Colonic mucosa (tissue), 4 donors: Measurements from ENCODE around the gene BMP7. TPM values are rescaled to one million over a fixed set of nuclear protein-coding genes. Genes with fewer than 3 reads are reported as not detected.
"Not testable (repeated sequence)": the region's sequence is repeated elsewhere in the genome, so short reads cannot be mapped to it uniquely, and the experiment has no call there.

Source experiments
- DNase-seq: peaks from one replicate; pipeline ENCODE4 v3.0.0-alpha.2; 2020
- H3K27ac ChIP-seq: fragments of 200-600 bp; one replicate; pipeline ENCODE4 v1.8.0; 2021
- H3K27me3 ChIP-seq: fragments of 200-600 bp; one replicate; pipeline ENCODE4 v1.8.0; 2021
- H3K36me3 ChIP-seq: fragments of 200-600 bp; one replicate; pipeline ENCODE4 v1.8.0; 2021
- H3K4me1 ChIP-seq: fragments of 200-600 bp; one replicate; pipeline ENCODE4 v1.8.0; 2021; ENCODE audit warnings: mild to moderate bottlenecking
- H3K4me3 ChIP-seq: fragments of 200-600 bp; one replicate; pipeline ENCODE4 v1.8.0; 2021
- H3K9ac ChIP-seq, 2 donors: one replicate each; pipeline ENCODE4 v1.7.0; 2013; ENCODE audit warnings: control low read depth in 2 of 2, low read depth in 2 of 2, low read length in 2 of 2
- H3K9me3 ChIP-seq: fragments of 200-600 bp; one replicate; pipeline ENCODE4 v1.8.0; 2021
- intact Hi-C: fragments of 100-400 bp; cut with DNase I; formaldehyde crosslinking; loops from one replicate; pipeline ENCODE4 v1.14.1; 2022
- total RNA-seq, 2 donors: library from RNA; stranded (reverse); fragmentation: NEBNext Ultra II Directional in 1 of 2; extraction: Animal tissue kit (Norgen Biotek cat#: 25700) in 1 of 2; gene quantifications; one replicate each; pipeline ENCODE4 v1.2.1, GENCODE V29; 2021
- TF ChIP-seq, protein P1 (sequence below): fragments of 200-600 bp; IDR thresholded peaks from one replicate; pipeline ENCODE4 v1.8.0; 2022; ENCODE audit warnings: antibody characterized with exemption, mild to moderate bottlenecking
- donor health status: healthy.
- donor health status: DM: no; HTN: no; CAD: no.
- donor health status: DM: no; HTN: no; CAD: no.

The BMP7 gene
- total RNA-seq, 2 donors from 2014 or later, result 1.3 to 3.2 TPM

GRCh38 chr20:57195469-57196100, 70.9 kb downstream of the BMP7 start:
- Histone ChIP-seq H3K9me3 (no peaks in the 10 kb centered on the region), H3K27ac (no peak overlapping the region), H3K9ac (no peak overlapping the region), H3K36me3 (no peaks in the 10 kb centered on the region), H3K4me3 (no peak overlapping the region), H3K4me1 (no peaks in the 10 kb centered on the region), H3K27me3 (no peaks in the 10 kb centered on the region)
- intact Hi-C loops, result no loop called here
- TF ChIP-seq, protein P1, sequence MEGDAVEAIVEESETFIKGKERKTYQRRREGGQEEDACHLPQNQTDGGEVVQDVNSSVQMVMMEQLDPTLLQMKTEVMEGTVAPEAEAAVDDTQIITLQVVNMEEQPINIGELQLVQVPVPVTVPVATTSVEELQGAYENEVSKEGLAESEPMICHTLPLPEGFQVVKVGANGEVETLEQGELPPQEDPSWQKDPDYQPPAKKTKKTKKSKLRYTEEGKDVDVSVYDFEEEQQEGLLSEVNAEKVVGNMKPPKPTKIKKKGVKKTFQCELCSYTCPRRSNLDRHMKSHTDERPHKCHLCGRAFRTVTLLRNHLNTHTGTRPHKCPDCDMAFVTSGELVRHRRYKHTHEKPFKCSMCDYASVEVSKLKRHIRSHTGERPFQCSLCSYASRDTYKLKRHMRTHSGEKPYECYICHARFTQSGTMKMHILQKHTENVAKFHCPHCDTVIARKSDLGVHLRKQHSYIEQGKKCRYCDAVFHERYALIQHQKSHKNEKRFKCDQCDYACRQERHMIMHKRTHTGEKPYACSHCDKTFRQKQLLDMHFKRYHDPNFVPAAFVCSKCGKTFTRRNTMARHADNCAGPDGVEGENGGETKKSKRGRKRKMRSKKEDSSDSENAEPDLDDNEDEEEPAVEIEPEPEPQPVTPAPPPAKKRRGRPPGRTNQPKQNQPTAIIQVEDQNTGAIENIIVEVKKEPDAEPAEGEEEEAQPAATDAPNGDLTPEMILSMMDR, result no peak
- no peak for DNase-seq

- Histone ChIP-seq H3K4me1 (no peaks in the 10 kb centered on the region), H3K9ac (no peak overlapping the region), H3K4me3 (no peak overlapping the region), H3K36me3 (no peaks in the 10 kb centered on the region), H3K9me3 (no peaks in the 10 kb centered on the region), H3K27me3 (no peaks in the 10 kb centered on the region), H3K27ac (no peak overlapping the region)
- DNase-seq, result no peak
- TF ChIP-seq, protein P1, result no peak
- intact Hi-C loops, result no loop called here
Measured at GRCh38 chr20:57195023-57195422, 71.4 kb downstream of the BMP7 start.

- Histone ChIP-seq H3K9me3 (no peaks in the 10 kb centered on the region), H3K27me3 (no peaks in the 10 kb centered on the region), H3K4me3 (no peak overlapping the region), H3K4me1 (no peaks in the 10 kb centered on the region), H3K36me3 (no peaks in the 10 kb centered on the region), H3K9ac (no peak overlapping the region), H3K27ac (no peak overlapping the region)
- no peak for DNase-seq
- TF ChIP-seq, protein P1, result no peak
- intact Hi-C loops, result no loop called here
Measured at GRCh38 chr20:57194154-57194553, 72.3 kb downstream of the BMP7 start.

- Histone ChIP-seq H3K27ac (no peak overlapping the region), H3K9me3 (no peaks in the 10 kb centered on the region), H3K36me3 (no peaks in the 10 kb centered on the region), H3K4me1 (no peaks in the 10 kb centered on the region), H3K27me3 (no peaks in the 10 kb centered on the region), H3K4me3 (no peak overlapping the region), H3K9ac (no peak overlapping the region)
- intact Hi-C loops, result no loop called here
- no peak for DNase-seq
- TF ChIP-seq, protein P1, result no peak
Measured at GRCh38 chr20:57193094-57193493, 73.3 kb downstream of the BMP7 start.

- Histone ChIP-seq H3K27ac (no peak overlapping the region), H3K36me3 (no peaks in the 10 kb centered on the region), H3K4me1 (no peaks in the 10 kb centered on the region), H3K27me3 (no peaks in the 10 kb centered on the region), H3K9ac (no peak overlapping the region), H3K9me3 (no peaks in the 10 kb centered on the region), H3K4me3 (no peak overlapping the region)
- intact Hi-C loops, result no loop called here
- DNase-seq, result no peak
- TF ChIP-seq, protein P1, result no peak
Measured at GRCh38 chr20:57192311-57192710, 74.1 kb downstream of the BMP7 start.

- intact Hi-C loops, result not testable (repeated sequence)
Measured at GRCh38 chr20:57191265-57191638, 75.2 kb downstream of the BMP7 start.

More at GRCh38 chr20:57191265-57191638, 75.2 kb downstream of the BMP7 start:
- not testable (repeated sequence) for H3K27ac ChIP-seq, H3K36me3 ChIP-seq, H3K27me3 ChIP-seq, H3K9me3 ChIP-seq, H3K9ac ChIP-seq, H3K4me3 ChIP-seq, H3K4me1 ChIP-seq, DNase-seq
